Activated CD8-positive, alpha-beta T cell treated with anti-CD3 and anti-CD28 coated beads, Interleukin-2, amount 10 ng/mL, durations not matched to agents 7 days and 5 days (primary cell): ENCODE measurements around the gene KCNK10. TPM values are rescaled to one million over a fixed set of nuclear protein-coding genes. Genes with fewer than 3 reads are reported as not detected.
A peak's percentile ranks its signal among the peaks of the same experiment; 100 is the strongest.

ENCODE experiments used
- ATAC-seq: fragments of 150-1000 bp; cut with Tn5 transposase; one replicate; pipeline ENCODE4 v1.10.0; 2021; ENCODE audit warnings: moderate library complexity
- CTCF ChIA-PET: fragments of 350-600 bp; sonication (Branson Sonifier 250); formaldehyde crosslinking; loops from one replicate; lab custom pipeline; 2021; ENCODE audit warnings: antibody characterized with exemption; lab: Charles Lee
- POLR2A ChIA-PET: fragments of 350-600 bp; sonication (Branson Sonifier 250); formaldehyde crosslinking; loops from one replicate; lab custom pipeline; 2021; ENCODE audit warnings: antibody characterized with exemption; lab: Charles Lee
- DNase-seq: peaks from one replicate; pipeline ENCODE4 v3.0.0-alpha.2; 2020
- H3K27ac Mint-ChIP-seq: one replicate; pipeline ENCODE4 v1.8.0; 2021; ENCODE audit warnings: mild to moderate bottlenecking, mixed read lengths
- H3K27me3 Mint-ChIP-seq: one replicate; pipeline ENCODE4 v1.8.0; 2021; ENCODE audit warnings: low read depth, mixed read lengths
- H3K36me3 Mint-ChIP-seq: one replicate; pipeline ENCODE4 v1.8.0; 2021; ENCODE audit warnings: low read depth, mixed read lengths
- H3K4me1 Mint-ChIP-seq: one replicate; pipeline ENCODE4 v1.8.0; 2021; ENCODE audit warnings: low read depth, mixed read lengths
- H3K4me3 Mint-ChIP-seq: one replicate; pipeline ENCODE4 v1.8.0; 2021; ENCODE audit warnings: mild to moderate bottlenecking, mixed read lengths
- H3K9me3 Mint-ChIP-seq: one replicate; pipeline ENCODE4 v1.8.0; 2022; ENCODE audit warnings: mixed read lengths; ENCODE audit not compliant: insufficient read depth
- total RNA-seq, 2 experiments: library from RNA; stranded (reverse); gene quantifications; one replicate each; pipeline ENCODE4 v1.2.3, GENCODE V29; 2021

Gene KCNK10
- total RNA-seq, 2 experiments from 2014 or later = not detected

DNA sequence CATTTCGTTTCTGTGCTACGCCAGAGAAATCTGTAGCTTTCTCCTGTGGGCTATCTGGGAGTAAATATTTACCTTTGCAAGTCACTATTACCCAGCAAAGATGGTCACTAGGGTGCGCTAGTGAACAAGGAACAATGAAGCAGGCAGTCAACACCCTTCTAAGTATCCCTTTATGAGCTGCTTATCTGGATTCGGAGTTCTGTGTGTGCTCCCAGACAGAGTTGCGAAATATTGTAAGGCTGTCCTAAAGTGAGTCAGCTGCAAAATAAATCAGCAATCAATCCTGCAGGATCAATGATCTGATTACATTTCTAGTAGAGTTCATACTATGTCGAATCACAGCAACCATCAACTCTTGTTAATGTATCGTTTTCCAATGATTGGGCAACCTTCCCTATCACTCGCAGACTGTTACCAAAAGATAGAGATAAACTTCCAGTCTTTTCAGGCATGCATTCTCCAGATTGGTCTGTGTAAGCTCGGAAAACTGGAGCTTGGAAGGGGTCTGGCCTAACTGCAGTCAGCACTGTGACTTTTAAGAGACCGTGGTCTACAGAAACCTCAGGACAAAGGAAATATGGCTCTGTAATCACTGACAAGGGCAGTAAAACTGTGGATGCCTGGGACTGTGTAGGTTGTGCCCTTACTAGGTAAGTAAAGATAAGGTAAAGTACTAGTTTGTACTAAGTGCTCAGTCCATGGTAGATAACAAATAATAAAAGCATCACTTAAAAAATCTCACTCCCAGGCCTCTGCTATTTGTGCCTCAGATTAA, 133.5 kb downstream of the KCNK10 start:
- Mint-ChIP-seq H3K9me3 (no peaks in the 10 kb centered on the region), H3K27me3 (peaks cover 15% of the 10 kb centered on the region), H3K36me3 (no peaks in the 10 kb centered on the region), H3K4me1 (peaks cover 5% of the 10 kb centered on the region), H3K4me3 (peak overlapping the region; percentile 11), H3K27ac (no peak overlapping the region)
- POLR2A ChIA-PET = interaction anchor here (0.8 kb wide), 1 partner anchor 11 kb away, joined by 3 read pairs; no protein-coding TSS in a partner anchor
- CTCF ChIA-PET = interaction anchor here (0.6 to 4.5 kb wide), 45 partner anchors 8 to 318 kb away, joined by 3 to 71 read pairs (median 5); partner anchors contain the start of gene SPATA7
- peak; percentile 79 for ATAC-seq
- DNase-seq = peak; percentile 78

DNA sequence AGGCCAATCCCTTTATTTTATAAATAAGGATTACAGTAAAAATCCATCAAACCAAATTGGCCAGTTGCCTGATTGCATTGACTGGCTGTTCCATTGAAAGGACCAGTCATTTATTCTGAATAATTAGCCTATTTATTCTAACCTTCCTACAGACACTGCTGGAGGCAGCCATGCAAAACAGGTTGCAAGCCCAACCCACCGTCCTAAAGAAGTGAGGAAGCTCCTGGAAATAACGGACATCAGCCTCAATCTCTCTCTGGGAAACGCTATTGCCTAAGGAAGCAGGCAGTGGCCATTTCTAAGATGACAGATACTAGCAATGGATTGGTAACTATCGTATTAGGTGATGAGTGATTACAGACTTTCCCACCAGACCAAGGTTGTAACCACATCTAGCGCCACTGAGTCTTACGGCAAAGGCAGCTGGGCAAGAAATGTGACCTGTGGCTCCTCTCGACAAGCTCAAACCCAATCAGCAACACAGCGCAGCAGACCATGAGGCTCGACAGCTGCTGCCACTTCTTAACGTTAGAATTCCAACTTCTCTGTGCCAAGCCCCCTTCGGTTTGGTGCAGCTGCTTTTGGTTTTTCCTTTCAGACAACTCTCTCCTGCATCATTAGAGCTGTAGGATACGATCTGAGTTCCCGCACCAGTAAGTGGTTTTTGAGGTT, 134.2 kb downstream of the KCNK10 start:
- DNase-seq (no peak), ATAC-seq (no peak)
- H3K27ac Mint-ChIP-seq = no peak overlapping the region
- peaks cover 9% of the 10 kb centered on the region for H3K27me3 Mint-ChIP-seq
- POLR2A ChIA-PET = interaction anchor here (0.8 kb wide), 1 partner anchor 10 kb away, joined by 3 read pairs; no protein-coding TSS in a partner anchor
- peaks cover 5% of the 10 kb centered on the region for H3K4me1 Mint-ChIP-seq
- H3K4me3 Mint-ChIP-seq = peak overlapping the region; percentile 11
- no peaks in the 10 kb centered on the region for H3K36me3 Mint-ChIP-seq
- CTCF ChIA-PET = interaction anchor here (0.7 to 4.5 kb wide), 45 partner anchors 9 to 317 kb away, joined by 3 to 71 read pairs (median 5); partner anchors contain the start of gene SPATA7
- H3K9me3 Mint-ChIP-seq = no peaks in the 10 kb centered on the region

DNA sequence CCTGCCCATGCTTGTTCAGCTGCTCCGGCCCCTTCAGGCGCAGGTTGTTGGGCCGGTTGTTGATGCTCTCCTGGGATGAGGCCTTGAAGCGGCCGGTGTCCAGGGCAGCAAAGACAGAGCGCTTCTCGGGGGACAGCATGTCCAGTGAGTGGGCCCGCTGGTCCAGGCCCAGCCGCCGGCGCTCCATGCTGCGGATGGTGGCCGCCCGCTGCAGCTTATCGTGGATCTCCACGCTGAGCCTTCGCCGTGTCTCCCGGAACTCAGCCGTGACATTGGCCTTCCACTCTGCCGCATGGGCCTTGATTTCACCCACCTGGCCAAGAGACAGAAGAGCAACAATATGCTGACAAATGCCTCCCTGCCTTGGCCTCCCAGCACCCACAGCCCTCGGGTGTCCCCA, 137.2 kb downstream of the KCNK10 start:
- no peaks in the 10 kb centered on the region for H3K36me3 Mint-ChIP-seq
- H3K27ac Mint-ChIP-seq = no peak overlapping the region
- ChIA-PET POLR2A (no interaction called here), CTCF (no interaction called here)
- H3K27me3 Mint-ChIP-seq = peaks cover 3% of the 10 kb centered on the region
- no peaks in the 10 kb centered on the region for H3K9me3 Mint-ChIP-seq
- H3K4me1 Mint-ChIP-seq = peaks cover 11% of the 10 kb centered on the region
- DNase-seq = no peak
- H3K4me3 Mint-ChIP-seq = no peak overlapping the region
- ATAC-seq = no peak

DNA sequence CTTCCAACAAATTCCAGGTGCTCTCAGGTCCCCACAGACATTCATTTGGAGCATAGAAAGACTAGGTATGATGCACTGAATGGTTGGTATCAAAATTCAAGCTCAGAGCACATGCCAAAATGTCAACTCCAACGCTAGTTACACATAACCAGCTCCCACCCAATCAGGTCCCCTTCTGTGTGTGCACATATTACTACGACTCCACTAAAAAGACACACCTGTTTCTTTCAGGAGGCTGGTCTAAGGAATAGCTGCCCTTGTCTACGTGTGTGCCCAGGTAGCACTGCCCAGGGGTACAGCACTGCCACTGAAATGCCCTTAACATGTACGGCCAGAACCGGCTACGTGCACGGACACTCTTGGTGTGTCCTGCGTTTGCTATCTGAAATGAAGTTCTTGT, 138.1 kb downstream of the KCNK10 start:
- POLR2A ChIA-PET = no interaction called here
- Mint-ChIP-seq H3K27ac (no peak overlapping the region), H3K4me1 (peaks cover 15% of the 10 kb centered on the region), H3K9me3 (no peaks in the 10 kb centered on the region), H3K36me3 (no peaks in the 10 kb centered on the region), H3K27me3 (peaks cover 3% of the 10 kb centered on the region), H3K4me3 (no peak overlapping the region)
- ATAC-seq (no peak), DNase-seq (no peak)
- CTCF ChIA-PET = interaction anchor here (3.3 kb wide), 1 partner anchor 16 kb away, joined by 12 read pairs; no protein-coding TSS in a partner anchor

DNA sequence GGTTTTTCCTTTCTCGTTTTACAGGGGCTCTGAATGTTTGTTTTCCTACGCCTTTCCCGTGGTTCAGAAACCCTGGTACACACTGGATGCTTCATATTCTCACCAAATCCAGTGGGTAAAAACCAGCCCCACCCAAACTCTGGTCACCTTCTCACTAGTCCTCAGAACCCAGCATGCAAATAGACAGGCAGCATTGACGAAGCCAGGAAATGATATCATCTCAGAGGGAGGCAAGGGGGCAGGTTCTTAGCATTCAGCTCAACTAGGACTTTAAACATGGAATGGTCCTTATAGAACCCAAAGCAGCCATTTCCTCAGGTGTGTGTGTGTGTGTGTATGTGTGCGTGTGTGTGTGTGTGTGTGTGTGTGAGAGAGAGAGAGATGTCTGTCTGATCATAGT, 142.0 kb downstream of the KCNK10 start:
- ATAC-seq (peak; percentile 57), DNase-seq (peak; percentile 28)
- no peak overlapping the region for H3K27ac Mint-ChIP-seq
- H3K27me3 Mint-ChIP-seq = peaks cover 3% of the 10 kb centered on the region
- peaks cover 10% of the 10 kb centered on the region for H3K4me1 Mint-ChIP-seq
- POLR2A ChIA-PET = interaction anchor here (0.6 kb wide), 1 partner anchor 17 kb away, joined by 3 read pairs; no protein-coding TSS in a partner anchor
- H3K9me3 Mint-ChIP-seq = no peaks in the 10 kb centered on the region
- H3K36me3 Mint-ChIP-seq = no peaks in the 10 kb centered on the region
- H3K4me3 Mint-ChIP-seq = no peak overlapping the region
- CTCF ChIA-PET = interaction anchor here (0.8 to 3.5 kb wide), 5 partner anchors 8 to 311 kb away, joined by 3 to 19 read pairs (median 4); no protein-coding TSS in a partner anchor

DNA sequence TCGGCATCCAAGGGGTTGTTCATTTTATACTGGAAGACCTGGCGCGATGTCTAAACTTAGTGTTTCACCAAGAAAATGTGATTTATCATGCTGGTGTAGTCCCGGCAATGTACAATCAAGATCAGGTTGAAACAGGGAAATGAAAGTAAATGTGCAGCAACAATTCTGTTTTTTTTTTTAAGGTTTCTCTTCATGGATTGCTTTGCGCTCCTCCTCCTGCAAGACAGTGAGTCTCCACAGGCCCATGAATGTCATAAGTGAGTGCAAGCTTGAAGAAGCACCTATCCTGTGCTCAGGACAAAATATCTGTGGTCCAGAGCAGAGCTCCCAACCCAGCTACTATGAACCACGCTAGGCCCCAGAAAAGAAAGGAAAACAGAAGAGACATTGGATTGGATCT, 143.4 kb downstream of the KCNK10 start:
- CTCF ChIA-PET = interaction anchor here (0.9 to 3.5 kb wide), 2 partner anchors 10 to 374 kb away, joined by 3 to 19 read pairs; no protein-coding TSS in a partner anchor

DNA sequence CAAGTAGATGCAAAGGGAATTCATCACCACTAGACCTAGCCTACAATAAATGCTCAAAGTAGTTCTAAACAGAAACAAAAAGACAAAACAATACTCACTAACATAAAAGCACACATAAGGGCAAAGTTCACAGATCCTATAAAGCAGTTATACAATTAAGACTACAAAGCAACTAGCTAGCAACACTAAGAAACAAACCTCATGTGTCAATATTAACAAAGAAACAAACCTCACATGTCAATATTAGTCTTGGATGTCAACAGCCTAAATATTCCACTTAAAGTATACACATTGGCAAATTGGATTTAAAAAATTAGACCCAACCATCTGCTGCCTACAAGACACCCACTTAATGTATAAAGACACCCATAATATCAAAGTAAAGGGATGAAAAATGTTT, 152.7 kb downstream of the KCNK10 start:
- no peak for ATAC-seq
- CTCF ChIA-PET = interaction anchor here (1.1 to 4.2 kb wide), 5 partner anchors 13 to 224 kb away, joined by 3 to 71 read pairs (median 12); no protein-coding TSS in a partner anchor
- POLR2A ChIA-PET = no interaction called here
- Mint-ChIP-seq H3K27me3 (peaks cover 38% of the 10 kb centered on the region), H3K4me1 (peaks cover 19% of the 10 kb centered on the region), H3K27ac (no peak overlapping the region), H3K4me3 (no peak overlapping the region), H3K9me3 (peaks cover 3% of the 10 kb centered on the region), H3K36me3 (peaks cover 4% of the 10 kb centered on the region)
- DNase-seq = no peak

More for the DNA sequence above, 143.4 kb downstream of the KCNK10 start:
- Mint-ChIP-seq H3K4me3 (no peak overlapping the region), H3K4me1 (peaks cover 10% of the 10 kb centered on the region), H3K9me3 (no peaks in the 10 kb centered on the region), H3K36me3 (no peaks in the 10 kb centered on the region), H3K27me3 (no peaks in the 10 kb centered on the region), H3K27ac (no peak overlapping the region)
- POLR2A ChIA-PET = no interaction called here
- DNase-seq = no peak
- no peak for ATAC-seq

DNA sequence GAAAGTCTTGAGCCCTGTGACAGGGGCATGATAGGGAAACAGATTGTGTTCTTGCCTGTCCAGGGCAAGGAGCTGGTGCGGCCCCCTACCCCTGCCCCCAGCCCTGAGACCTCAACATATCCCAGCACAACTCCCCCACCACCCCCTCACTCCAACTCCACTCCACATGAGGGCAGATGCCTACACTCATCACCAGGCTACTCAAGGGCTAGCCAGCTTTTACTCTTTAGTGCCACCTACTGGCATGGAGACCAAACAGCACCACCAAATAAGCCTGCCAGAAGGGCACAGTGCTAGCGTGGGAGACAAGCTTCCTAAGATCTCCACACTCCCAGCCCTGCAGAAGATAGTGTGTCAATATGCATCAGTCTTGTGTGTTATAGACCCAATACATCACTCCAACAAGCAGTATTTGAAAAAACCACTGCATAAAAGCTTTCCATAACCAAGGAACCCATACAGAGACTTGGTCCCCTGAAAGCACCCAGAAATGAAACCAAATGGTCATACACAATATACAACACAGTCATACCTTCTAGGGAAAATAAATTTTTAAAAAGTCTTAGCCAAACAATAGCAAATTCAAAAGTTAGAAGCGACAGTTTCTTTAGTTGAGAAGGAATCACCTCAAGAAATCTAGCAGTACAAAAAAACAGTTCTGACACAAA, 154.4 kb downstream of the KCNK10 start:
- H3K27me3 Mint-ChIP-seq = peaks cover 34% of the 10 kb centered on the region
- peak overlapping the region; percentile 13 for H3K4me3 Mint-ChIP-seq
- peaks cover 4% of the 10 kb centered on the region for H3K36me3 Mint-ChIP-seq
- ATAC-seq (peak; percentile 92), DNase-seq (peak; percentile 69)
- peaks cover 36% of the 10 kb centered on the region for H3K4me1 Mint-ChIP-seq
- no peak overlapping the region for H3K27ac Mint-ChIP-seq
- POLR2A ChIA-PET = interaction anchor here (0.6 to 0.8 kb wide), 2 partner anchors 89 to 224 kb away, joined by 3 read pairs; no protein-coding TSS in a partner anchor
- CTCF ChIA-PET = interaction anchor here (0.5 to 4.2 kb wide), 34 partner anchors 9 to 268 kb away, joined by 3 to 71 read pairs (median 4); partner anchors contain the start of gene GALC
- H3K9me3 Mint-ChIP-seq = peaks cover 3% of the 10 kb centered on the region

DNA sequence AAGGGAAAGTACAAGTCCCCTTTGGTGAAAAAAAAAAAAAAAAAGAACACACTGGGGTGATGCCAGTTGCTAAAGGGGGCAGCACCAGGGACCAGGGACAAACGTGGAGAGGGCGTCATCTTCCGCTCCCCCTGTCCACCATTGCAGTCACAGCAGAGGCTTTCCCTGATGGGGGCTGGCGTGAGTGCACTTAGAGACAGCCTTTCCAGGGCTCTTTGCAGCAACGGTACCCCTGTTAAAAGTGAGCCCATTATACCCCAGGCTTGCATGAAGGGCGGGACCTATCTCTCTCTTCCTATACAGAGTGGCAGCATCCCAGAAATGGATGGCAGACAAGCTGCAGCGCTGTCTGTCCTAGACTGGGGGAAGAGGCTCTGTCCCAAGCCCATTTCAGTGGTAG, 155.0 kb downstream of the KCNK10 start:
- H3K27ac Mint-ChIP-seq = no peak overlapping the region
- peaks cover 4% of the 10 kb centered on the region for H3K36me3 Mint-ChIP-seq
- ChIA-PET POLR2A (interaction anchor here (0.6 kb wide), 1 partner anchor 89 kb away, joined by 3 read pairs; no protein-coding TSS in a partner anchor), CTCF (interaction anchor here (0.6 to 4.2 kb wide), 28 partner anchors 10 to 267 kb away, joined by 3 to 71 read pairs (median 5); partner anchors contain the start of gene GALC)
- H3K27me3 Mint-ChIP-seq = peaks cover 28% of the 10 kb centered on the region
- H3K4me1 Mint-ChIP-seq = peaks cover 41% of the 10 kb centered on the region
- H3K9me3 Mint-ChIP-seq = peaks cover 3% of the 10 kb centered on the region
- no peak for DNase-seq
- H3K4me3 Mint-ChIP-seq = no peak overlapping the region
- peak; percentile 9 for ATAC-seq

DNA sequence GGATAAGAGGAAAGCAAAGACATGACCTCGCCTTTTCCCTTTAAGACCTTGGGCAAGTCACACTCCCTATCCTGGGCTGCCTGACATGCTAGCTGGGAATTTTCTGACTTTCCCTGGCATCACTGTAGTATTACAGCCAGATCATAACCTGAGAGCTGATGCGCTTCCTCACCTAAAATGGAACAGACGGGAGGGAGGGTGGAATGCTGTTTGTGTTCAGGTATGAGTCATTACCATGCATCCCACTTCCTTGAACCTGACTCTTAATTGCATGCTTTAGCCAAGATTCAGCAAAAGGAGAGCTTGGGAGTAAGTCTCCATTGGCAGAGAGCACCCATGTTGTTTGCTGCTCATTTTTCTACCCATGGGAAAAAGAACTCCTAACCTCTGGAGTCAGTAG, 156.5 kb downstream of the KCNK10 start:
- Mint-ChIP-seq H3K27me3 (peaks cover 18% of the 10 kb centered on the region), H3K4me3 (no peak overlapping the region), H3K4me1 (peaks cover 43% of the 10 kb centered on the region), H3K9me3 (peaks cover 3% of the 10 kb centered on the region), H3K36me3 (peaks cover 4% of the 10 kb centered on the region), H3K27ac (no peak overlapping the region)
- no peak for ATAC-seq
- DNase-seq = no peak
- ChIA-PET POLR2A (no interaction called here), CTCF (interaction anchor here (1.0 to 5.1 kb wide), 4 partner anchors 15 to 220 kb away, joined by 3 to 37 read pairs (median 5); no protein-coding TSS in a partner anchor)
